PFSK-1 (cell line): ENCODE data around the gene IL6.

ENCODE experiments used
- FOXP2 ChIP-seq: optimal IDR thresholded peaks from 2 replicates; pipeline ENCODE3; 2011; ENCODE audit warnings: borderline replicate concordance, control low read depth, inconsistent platforms; ENCODE audit not compliant: insufficient read depth; ENCODE audit errors: extremely low read length, extremely low read depth
- POLR2AphosphoS5 ChIP-seq: IDR thresholded peaks from 2 replicates; pipeline ENCODE4 v1.6.1; 2012; ENCODE audit warnings: low read depth, mild to moderate bottlenecking, control low read depth, low read length, moderate library complexity
- SIN3A ChIP-seq: IDR thresholded peaks from 2 replicates; pipeline ENCODE4 v1.6.1; 2012; ENCODE audit warnings: mild to moderate bottlenecking, low read length, moderate library complexity, borderline replicate concordance; ENCODE audit not compliant: insufficient read depth
- TAF1 ChIP-seq: IDR thresholded peaks from 2 replicates; pipeline ENCODE4 v1.6.1; 2012; ENCODE audit warnings: low read length, control low read depth, borderline replicate concordance; ENCODE audit not compliant: insufficient read depth
- TF ChIP-seq, protein P1 (sequence below), 2 experiments: IDR thresholded peaks; 2 replicates each; pipeline versions ENCODE4 v1.6.1 to v1.8.0; 2011 to 2012; ENCODE audit warnings: low read depth in 2 of 2, low read length in 2 of 2, control low read depth in 1 of 2, inconsistent platforms in 1 of 2, mild to moderate bottlenecking in 1 of 2, moderate library complexity in 1 of 2; ENCODE audit not compliant: insufficient read depth in 1 of 2

IL6 gene

DNA sequence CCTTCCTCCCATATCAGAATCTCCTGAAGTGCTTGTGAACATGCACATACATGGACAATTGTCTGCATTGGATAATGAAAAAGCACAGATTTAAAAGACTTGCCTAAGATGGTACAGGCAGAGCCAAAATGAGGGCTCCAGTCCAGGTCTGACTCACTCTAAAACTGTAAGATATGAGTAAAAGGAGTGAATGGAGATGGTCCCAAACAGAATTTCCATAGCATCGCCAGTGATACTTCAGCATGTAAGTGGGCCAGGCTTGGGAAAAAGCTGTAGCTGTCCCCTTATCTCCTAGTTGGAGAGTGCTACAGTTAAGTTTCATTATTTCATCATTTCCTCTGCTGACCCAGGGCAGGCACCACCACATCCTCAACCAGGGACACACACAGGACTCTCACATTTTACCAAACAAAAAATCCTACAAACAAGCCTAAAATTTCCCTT, 26.4 kb upstream of the IL6 start:
- TF ChIP-seq SIN3A (no peak), FOXP2 (no peak), POLR2AphosphoS5 (no peak), TAF1 (no peak)
- TF ChIP-seq, protein P1, sequence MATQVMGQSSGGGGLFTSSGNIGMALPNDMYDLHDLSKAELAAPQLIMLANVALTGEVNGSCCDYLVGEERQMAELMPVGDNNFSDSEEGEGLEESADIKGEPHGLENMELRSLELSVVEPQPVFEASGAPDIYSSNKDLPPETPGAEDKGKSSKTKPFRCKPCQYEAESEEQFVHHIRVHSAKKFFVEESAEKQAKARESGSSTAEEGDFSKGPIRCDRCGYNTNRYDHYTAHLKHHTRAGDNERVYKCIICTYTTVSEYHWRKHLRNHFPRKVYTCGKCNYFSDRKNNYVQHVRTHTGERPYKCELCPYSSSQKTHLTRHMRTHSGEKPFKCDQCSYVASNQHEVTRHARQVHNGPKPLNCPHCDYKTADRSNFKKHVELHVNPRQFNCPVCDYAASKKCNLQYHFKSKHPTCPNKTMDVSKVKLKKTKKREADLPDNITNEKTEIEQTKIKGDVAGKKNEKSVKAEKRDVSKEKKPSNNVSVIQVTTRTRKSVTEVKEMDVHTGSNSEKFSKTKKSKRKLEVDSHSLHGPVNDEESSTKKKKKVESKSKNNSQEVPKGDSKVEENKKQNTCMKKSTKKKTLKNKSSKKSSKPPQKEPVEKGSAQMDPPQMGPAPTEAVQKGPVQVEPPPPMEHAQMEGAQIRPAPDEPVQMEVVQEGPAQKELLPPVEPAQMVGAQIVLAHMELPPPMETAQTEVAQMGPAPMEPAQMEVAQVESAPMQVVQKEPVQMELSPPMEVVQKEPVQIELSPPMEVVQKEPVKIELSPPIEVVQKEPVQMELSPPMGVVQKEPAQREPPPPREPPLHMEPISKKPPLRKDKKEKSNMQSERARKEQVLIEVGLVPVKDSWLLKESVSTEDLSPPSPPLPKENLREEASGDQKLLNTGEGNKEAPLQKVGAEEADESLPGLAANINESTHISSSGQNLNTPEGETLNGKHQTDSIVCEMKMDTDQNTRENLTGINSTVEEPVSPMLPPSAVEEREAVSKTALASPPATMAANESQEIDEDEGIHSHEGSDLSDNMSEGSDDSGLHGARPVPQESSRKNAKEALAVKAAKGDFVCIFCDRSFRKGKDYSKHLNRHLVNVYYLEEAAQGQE (IDR thresholded peaks at IDR 0.05; ENCODE audit: insufficient read depth in 1 of 2, low read depth in 2 of 2, low read length in 2 of 2) = no peak

DNA sequence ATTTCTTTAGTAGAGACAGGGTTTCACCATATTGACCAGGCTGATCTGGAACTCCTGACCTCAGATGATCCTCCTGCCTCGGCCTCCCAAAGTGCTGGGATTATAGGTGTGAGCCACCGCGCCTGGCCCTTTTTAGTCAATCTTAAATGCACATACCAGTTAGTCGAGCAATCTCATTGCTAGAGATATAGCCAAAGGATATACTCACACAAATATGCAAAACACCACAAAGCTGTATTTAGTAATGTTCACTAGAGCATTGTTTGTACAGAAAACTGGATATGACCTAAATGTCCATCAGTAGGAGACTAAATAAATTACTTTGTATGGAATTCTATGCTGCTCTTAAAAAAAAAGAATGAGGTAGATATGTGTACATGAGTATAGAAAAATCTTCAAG, 24.5 kb upstream of the IL6 start:
- TF ChIP-seq TAF1 (no peak), FOXP2 (no peak), SIN3A (no peak), POLR2AphosphoS5 (no peak)
- TF ChIP-seq, protein P1 (IDR thresholded peaks at IDR 0.05; ENCODE audit: insufficient read depth in 1 of 2, low read depth in 2 of 2, low read length in 2 of 2) = no peak

DNA sequence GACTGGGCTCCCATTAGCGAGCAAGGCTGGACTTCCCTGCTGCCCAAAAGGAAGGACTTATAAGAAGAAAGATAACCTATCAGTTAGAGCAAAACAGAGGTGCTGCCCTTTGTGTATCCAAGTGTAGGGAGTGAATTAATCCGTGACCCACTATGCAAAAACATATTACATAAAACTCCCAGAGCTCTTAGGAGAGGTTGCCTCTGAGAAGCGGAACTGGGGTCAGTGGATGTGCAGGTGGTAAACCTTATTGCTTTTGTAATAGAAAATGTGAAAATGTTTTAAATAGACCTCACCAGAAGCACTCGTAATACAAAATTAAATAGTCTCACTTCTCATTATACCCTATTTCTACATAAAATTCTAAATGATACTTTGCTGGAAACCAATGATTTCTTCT, 17.1 kb upstream of the IL6 start:
- TF ChIP-seq TAF1 (no peak), FOXP2 (no peak), POLR2AphosphoS5 (no peak), SIN3A (no peak)
- TF ChIP-seq, protein P1 (IDR thresholded peaks at IDR 0.05; ENCODE audit: insufficient read depth in 1 of 2, low read depth in 2 of 2, low read length in 2 of 2) = no peak

DNA sequence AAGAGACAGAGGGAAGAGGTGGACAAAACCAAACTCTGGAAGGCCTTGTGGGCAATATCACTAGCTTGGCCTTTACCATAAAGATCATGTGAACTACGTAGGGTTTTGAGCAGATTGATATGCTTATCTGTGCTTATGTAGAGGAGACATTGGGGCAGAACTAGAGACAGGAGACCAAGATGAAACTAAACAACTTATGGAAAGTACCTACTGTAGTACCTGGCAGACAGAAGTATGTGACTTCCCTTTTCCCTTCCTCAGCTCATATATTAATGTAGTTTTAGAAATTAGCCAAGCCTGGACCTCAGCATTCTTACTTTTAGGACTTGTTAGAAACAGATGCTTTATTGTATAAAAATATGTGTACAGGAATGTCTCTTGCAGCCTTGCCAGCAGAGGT, 14.0 kb upstream of the IL6 start:
- no peak for TF ChIP-seq FOXP2
- TF ChIP-seq SIN3A = no peak
- TF ChIP-seq TAF1 = no peak
- TF ChIP-seq, protein P1 (IDR thresholded peaks at IDR 0.05; ENCODE audit: insufficient read depth in 1 of 2, low read depth in 2 of 2, low read length in 2 of 2) = no peak
- no peak for TF ChIP-seq POLR2AphosphoS5

DNA sequence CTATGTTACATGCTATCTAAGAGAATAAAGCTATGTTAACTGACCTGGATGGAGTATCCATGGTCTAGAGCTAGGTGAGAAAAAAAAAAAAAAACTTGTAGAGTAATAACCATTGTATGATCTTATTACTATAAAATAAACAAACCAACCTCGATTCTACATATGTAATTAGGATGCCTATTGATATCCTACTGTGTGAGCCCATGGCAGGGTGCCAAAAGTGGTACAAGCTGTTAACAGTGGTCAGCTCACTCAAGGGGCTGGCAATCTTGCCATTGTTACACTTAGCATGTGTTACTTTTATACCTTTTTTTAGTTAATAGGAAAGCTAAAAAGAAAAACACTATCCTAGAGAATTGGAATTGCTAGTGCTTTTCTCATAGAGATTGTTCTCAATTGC, 13.5 kb upstream of the IL6 start:
- TF ChIP-seq, protein P1 (IDR thresholded peaks at IDR 0.05; ENCODE audit: insufficient read depth in 1 of 2, low read depth in 2 of 2, low read length in 2 of 2) = no peak
- no peak for TF ChIP-seq FOXP2
- no peak for TF ChIP-seq TAF1
- no peak for TF ChIP-seq SIN3A
- no peak for TF ChIP-seq POLR2AphosphoS5
